HG02943 (cell line): Measurements from ENCODE around the gene BBS4.
"Not testable (repeated sequence)": the region's sequence is repeated elsewhere in the genome, so short reads cannot be mapped to it uniquely, and the experiment has no call there.

Source experiments
- ATAC-seq: cut with Tn5 transposase; IDR thresholded peaks from one replicate; pipeline ENCODE4 v1.9.1; 2021; ENCODE audit warnings: mild to moderate bottlenecking, low read depth, moderate library complexity; ENCODE audit not compliant: unreplicated experiment

BBS4 gene

GRCh38 chr15:72690938-72691337, 4.9 kb downstream of the BBS4 start:
- no peak for ATAC-seq

- no peak for ATAC-seq
Observed at GRCh38 chr15:72698938-72699337, 12.9 kb downstream of the BBS4 start.

- no peak for ATAC-seq
Observed at GRCh38 chr15:72700076-72700475, 14.1 kb downstream of the BBS4 start.

GRCh38 chr15:72706266-72706665, 20.3 kb downstream of the BBS4 start:
- ATAC-seq, result no peak

GRCh38 chr15:72708551-72709303, 22.7 kb downstream of the BBS4 start:
- not testable (repeated sequence) for ATAC-seq

GRCh38 chr15:72722071-72722696, 36.2 kb downstream of the BBS4 start:
- ATAC-seq, result no peak

GRCh38 chr15:72724028-72724427, 38.0 kb downstream of the BBS4 start:
- ATAC-seq, result no peak

GRCh38 chr15:72725446-72725845, 39.4 kb downstream of the BBS4 start:
- no peak for ATAC-seq

GRCh38 chr15:72725851-72726250, 39.8 kb downstream of the BBS4 start:
- not testable (repeated sequence) for ATAC-seq

- ATAC-seq, result no peak
Observed at GRCh38 chr15:72727154-72727553, 41.1 kb downstream of the BBS4 start.

- not testable (repeated sequence) for ATAC-seq
Observed at GRCh38 chr15:72728249-72728648, 42.2 kb downstream of the BBS4 start.

- no peak for ATAC-seq
Observed at GRCh38 chr15:72728821-72729220, 42.8 kb downstream of the BBS4 start.

GRCh38 chr15:72732086-72732485, 46.1 kb downstream of the BBS4 start:
- ATAC-seq, result no peak

GRCh38 chr15:72732516-72732915, 46.5 kb downstream of the BBS4 start:
- ATAC-seq, result no peak

- no peak for ATAC-seq
Observed at GRCh38 chr15:72733941-72734738, 48.1 kb downstream of the BBS4 start.

- no peak for ATAC-seq
Observed at GRCh38 chr15:72735111-72735510, 49.1 kb downstream of the BBS4 start.

- ATAC-seq, result no peak
Observed at GRCh38 chr15:72737061-72737460, 51.1 kb downstream of the BBS4 start.

- ATAC-seq, result no peak
Observed at GRCh38 chr15:72737723-72738122, 51.7 kb downstream of the BBS4 start.

- peak; percentile 87 for ATAC-seq
Observed at GRCh38 chr15:72740219-72740618, 54.2 kb downstream of the BBS4 start.

GRCh38 chr15:72749700-72750099, 63.7 kb downstream of the BBS4 start:
- ATAC-seq, result no peak

- ATAC-seq, result no peak
Observed at GRCh38 chr15:72751751-72752455, 65.9 kb downstream of the BBS4 start.
